ENCODE results near the gene LGALS7B.
A peak's percentile ranks its signal among the peaks of the same experiment; 100 is the strongest.

DNA sequence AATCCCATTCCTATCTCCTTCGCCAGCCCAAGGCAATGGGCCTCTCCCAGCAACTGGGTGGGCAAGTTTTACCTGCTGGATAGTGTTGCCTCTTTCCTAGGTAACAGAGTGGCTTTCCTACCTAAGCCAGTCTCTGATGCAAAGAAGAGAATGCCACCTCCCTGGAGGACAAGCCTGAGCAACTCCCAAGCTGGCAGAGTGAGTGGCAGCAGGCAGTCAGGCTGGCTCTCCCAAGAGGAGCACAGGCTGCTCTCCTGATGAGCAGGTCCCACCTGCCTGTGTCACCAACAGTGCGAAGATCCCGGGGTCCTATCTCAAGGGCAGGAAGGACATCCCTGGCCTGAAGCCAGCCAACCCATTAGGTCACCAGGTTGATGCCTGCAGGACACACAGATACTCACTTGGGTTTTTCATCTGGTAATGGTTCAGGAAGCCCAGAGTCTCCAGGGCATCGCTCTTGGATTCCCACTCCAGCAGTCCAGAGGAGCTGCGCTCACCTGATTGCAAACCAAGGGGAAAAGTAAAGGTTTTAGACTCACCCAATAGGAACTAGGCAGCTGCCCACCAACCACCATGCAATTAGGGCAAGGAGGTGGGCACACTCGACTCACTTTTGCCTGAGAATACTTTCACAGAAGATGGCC is 48.1 kb downstream of the LGALS7B start:
- no peak for TF ChIP-seq CTCF (IDR thresholded peaks at IDR 0.05)
- peak; percentile 22 for TF ChIP-seq POLR2AphosphoS5 (IDR thresholded peaks at IDR 0.05)
- TF ChIP-seq POLR2A (IDR thresholded peaks at IDR 0.05): no peak

Data from prostate gland (tissue), 2 donors.